ENCODE measurements around the gene OTULINL.
A peak's percentile ranks its signal among the peaks of the same experiment; 100 is the strongest.

Gene OTULINL

GRCh38 chr5:14615365-14615764, 33.8 kb downstream of the OTULINL start:
- Histone ChIP-seq H2BK12ac (ENCODE audit: low read length) (no peak overlapping the region), H3K4ac (ENCODE audit: low read depth, low read length) (no peak overlapping the region), H4K8ac (ENCODE audit: low read depth, low read length) (no peak overlapping the region), H3K18ac (ENCODE audit: low read length) (no peak overlapping the region), H3K27me3 (ENCODE audit: insufficient read depth, low read length) (no peaks in the 10 kb centered on the region), H3K23ac (ENCODE audit: low read length) (no peak overlapping the region), H3K79me2 (ENCODE audit: control insufficient read depth, insufficient read depth, low read length, poor library complexity) (no peaks in the 10 kb centered on the region), H3K9me3 (ENCODE audit: insufficient read depth, low read depth, low read length) (no peaks in the 10 kb centered on the region), H3K9ac (ENCODE audit: low read length) (no peak overlapping the region), H2BK120ac (ENCODE audit: insufficient read depth, low read length, poor library complexity) (no peak overlapping the region), H3K79me1 (ENCODE audit: low read length) (no peaks in the 10 kb centered on the region), H3K27ac (ENCODE audit: low read depth, low read length) (no peak overlapping the region), H3K36me3 (ENCODE audit: control insufficient read depth in 1 of 2, insufficient read depth in 2 of 2, low read length in 2 of 2) (no peaks in the 10 kb centered on the region), H4K91ac (ENCODE audit: low read depth, low read length) (no peak overlapping the region), H2BK5ac (ENCODE audit: low read depth, low read length, poor library complexity) (no peak overlapping the region), H3K4me2 (ENCODE audit: low read length) (no peak overlapping the region), H2AK5ac (ENCODE audit: low read length) (no peak overlapping the region), H3K4me1 (ENCODE audit: control insufficient read depth in 1 of 2, insufficient read depth in 2 of 2, low read length in 2 of 2) (no peaks in the 10 kb centered on the region), H3K4me3 (ENCODE audit: low read depth, low read length) (no peak overlapping the region), H4K12ac (ENCODE audit: low read depth, low read length) (no peak overlapping the region), H2AFZ (ENCODE audit: insufficient read depth, low read length, poor library complexity) (no peak overlapping the region), H3K14ac (ENCODE audit: low read length) (no peak overlapping the region)
- no CpG with 5 or more reads among the region's 4 CpGs for WGBS (ENCODE audit: extremely low coverage, insufficient coverage, insufficient read length)
- no peak for DNase-seq

GRCh38 chr5:14617441-14617840, 35.8 kb downstream of the OTULINL start:
- Histone ChIP-seq H3K4me1 (ENCODE audit: control insufficient read depth in 1 of 2, insufficient read depth in 2 of 2, low read length in 2 of 2) (no peaks in the 10 kb centered on the region), H3K14ac (ENCODE audit: low read length) (no peak overlapping the region), H2AK5ac (ENCODE audit: low read length) (no peak overlapping the region), H2BK5ac (ENCODE audit: low read depth, low read length, poor library complexity) (no peak overlapping the region), H3K4ac (ENCODE audit: low read depth, low read length) (no peak overlapping the region), H3K27ac (ENCODE audit: low read depth, low read length) (no peak overlapping the region), H3K9ac (ENCODE audit: low read length) (no peak overlapping the region), H3K18ac (ENCODE audit: low read length) (no peak overlapping the region), H4K8ac (ENCODE audit: low read depth, low read length) (no peak overlapping the region), H2BK120ac (ENCODE audit: insufficient read depth, low read length, poor library complexity) (no peak overlapping the region), H3K79me1 (ENCODE audit: low read length) (no peaks in the 10 kb centered on the region), H4K12ac (ENCODE audit: low read depth, low read length) (no peak overlapping the region), H3K9me3 (ENCODE audit: insufficient read depth, low read depth, low read length) (no peaks in the 10 kb centered on the region), H2AFZ (ENCODE audit: insufficient read depth, low read length, poor library complexity) (no peak overlapping the region), H4K91ac (ENCODE audit: low read depth, low read length) (no peak overlapping the region), H3K27me3 (ENCODE audit: insufficient read depth, low read length) (no peaks in the 10 kb centered on the region), H3K36me3 (ENCODE audit: control insufficient read depth in 1 of 2, insufficient read depth in 2 of 2, low read length in 2 of 2) (no peaks in the 10 kb centered on the region), H2BK12ac (ENCODE audit: low read length) (no peak overlapping the region), H3K79me2 (ENCODE audit: control insufficient read depth, insufficient read depth, low read length, poor library complexity) (no peaks in the 10 kb centered on the region), H3K4me3 (ENCODE audit: low read depth, low read length) (no peak overlapping the region), H3K23ac (ENCODE audit: low read length) (no peak overlapping the region), H3K4me2 (ENCODE audit: low read length) (no peak overlapping the region)
- no CpG with 5 or more reads among the region's 4 CpGs for WGBS (ENCODE audit: extremely low coverage, insufficient coverage, insufficient read length)
- DNase-seq, result no peak

- Histone ChIP-seq H3K79me1 (ENCODE audit: low read length) (no peaks in the 10 kb centered on the region), H3K36me3 (ENCODE audit: control insufficient read depth in 1 of 2, insufficient read depth in 2 of 2, low read length in 2 of 2) (no peaks in the 10 kb centered on the region), H3K9ac (ENCODE audit: low read length) (no peak overlapping the region), H2AFZ (ENCODE audit: insufficient read depth, low read length, poor library complexity) (no peak overlapping the region), H3K4me2 (ENCODE audit: low read length) (no peak overlapping the region), H4K8ac (ENCODE audit: low read depth, low read length) (no peak overlapping the region), H2BK5ac (ENCODE audit: low read depth, low read length, poor library complexity) (no peak overlapping the region), H3K4me3 (ENCODE audit: low read depth, low read length) (no peak overlapping the region), H3K27me3 (ENCODE audit: insufficient read depth, low read length) (no peaks in the 10 kb centered on the region), H4K12ac (ENCODE audit: low read depth, low read length) (no peak overlapping the region), H4K91ac (ENCODE audit: low read depth, low read length) (no peak overlapping the region), H2BK120ac (ENCODE audit: insufficient read depth, low read length, poor library complexity) (no peak overlapping the region), H2BK12ac (ENCODE audit: low read length) (no peak overlapping the region), H3K4me1 (ENCODE audit: control insufficient read depth in 1 of 2, insufficient read depth in 2 of 2, low read length in 2 of 2) (no peaks in the 10 kb centered on the region), H3K79me2 (ENCODE audit: control insufficient read depth, insufficient read depth, low read length, poor library complexity) (no peaks in the 10 kb centered on the region), H3K14ac (ENCODE audit: low read length) (no peak overlapping the region), H3K4ac (ENCODE audit: low read depth, low read length) (no peak overlapping the region), H3K18ac (ENCODE audit: low read length) (no peak overlapping the region), H3K27ac (ENCODE audit: low read depth, low read length) (no peak overlapping the region), H3K23ac (ENCODE audit: low read length) (no peak overlapping the region), H3K9me3 (ENCODE audit: insufficient read depth, low read depth, low read length) (no peaks in the 10 kb centered on the region), H2AK5ac (ENCODE audit: low read length) (no peak overlapping the region)
- no peak for DNase-seq
These were observed 45.7 kb downstream of the OTULINL start for GRCh38 chr5:14627270-14627669.

GRCh38 chr5:14628346-14628745, 46.8 kb downstream of the OTULINL start:
- Histone ChIP-seq H3K36me3 (ENCODE audit: control insufficient read depth in 1 of 2, insufficient read depth in 2 of 2, low read length in 2 of 2) (no peaks in the 10 kb centered on the region), H3K27ac (ENCODE audit: low read depth, low read length) (no peak overlapping the region), H3K4me3 (ENCODE audit: low read depth, low read length) (no peak overlapping the region), H2AK5ac (ENCODE audit: low read length) (no peak overlapping the region), H3K14ac (ENCODE audit: low read length) (no peak overlapping the region), H2BK5ac (ENCODE audit: low read depth, low read length, poor library complexity) (no peak overlapping the region), H3K79me2 (ENCODE audit: control insufficient read depth, insufficient read depth, low read length, poor library complexity) (no peaks in the 10 kb centered on the region), H2BK120ac (ENCODE audit: insufficient read depth, low read length, poor library complexity) (no peak overlapping the region), H3K9ac (ENCODE audit: low read length) (no peak overlapping the region), H2BK12ac (ENCODE audit: low read length) (no peak overlapping the region), H3K23ac (ENCODE audit: low read length) (no peak overlapping the region), H4K12ac (ENCODE audit: low read depth, low read length) (no peak overlapping the region), H3K4ac (ENCODE audit: low read depth, low read length) (no peak overlapping the region), H3K9me3 (ENCODE audit: insufficient read depth, low read depth, low read length) (no peaks in the 10 kb centered on the region), H3K27me3 (ENCODE audit: insufficient read depth, low read length) (no peaks in the 10 kb centered on the region), H3K18ac (ENCODE audit: low read length) (no peak overlapping the region), H4K91ac (ENCODE audit: low read depth, low read length) (no peak overlapping the region), H3K4me1 (ENCODE audit: control insufficient read depth in 1 of 2, insufficient read depth in 2 of 2, low read length in 2 of 2) (no peaks in the 10 kb centered on the region), H3K79me1 (ENCODE audit: low read length) (no peaks in the 10 kb centered on the region), H3K4me2 (ENCODE audit: low read length) (no peak overlapping the region), H2AFZ (ENCODE audit: insufficient read depth, low read length, poor library complexity) (no peak overlapping the region), H4K8ac (ENCODE audit: low read depth, low read length) (no peak overlapping the region)
- no CpG with 5 or more reads among the region's 3 CpGs for WGBS (ENCODE audit: extremely low coverage, insufficient coverage, insufficient read length)
- peak in 1 of 2 donors; percentile 75 for DNase-seq

All from trophoblast cell (in vitro differentiated cells and primary cell).